ENCODE results near the gene ARHGEF40.

The ARHGEF40 gene

GRCh38 chr14:21050597-21050996 lies 19.5 kb upstream of the ARHGEF40 start:
- DNase-seq (ENCODE audit: low spot score) (no peak), ATAC-seq (ENCODE audit: low read depth) (no peak)
- TF ChIP-seq CTCF (IDR thresholded peaks at IDR 0.05; ENCODE audit: poor library complexity, severe bottlenecking): no peak
- H3K4me1 ChIP-seq (ENCODE audit: insufficient read depth, poor library complexity, severe bottlenecking): no peaks in the 10 kb centered on the region
- H3K4me3 ChIP-seq (ENCODE audit: severe bottlenecking): no peak overlapping the region
- no peaks in the 10 kb centered on the region for H3K27me3 ChIP-seq (ENCODE audit: insufficient read depth, poor library complexity, severe bottlenecking)
- H3K9me3 ChIP-seq (ENCODE audit: severe bottlenecking): no peaks in the 10 kb centered on the region
- H3K27ac ChIP-seq (ENCODE audit: poor library complexity, severe bottlenecking): no peak overlapping the region
- no peaks in the 10 kb centered on the region for H3K36me3 ChIP-seq (ENCODE audit: low read depth)

GRCh38 chr14:21053184-21054122 lies 16.7 kb upstream of the ARHGEF40 start:
- Histone ChIP-seq H3K4me3 (ENCODE audit: severe bottlenecking) (no peak overlapping the region), H3K27me3 (ENCODE audit: insufficient read depth, poor library complexity, severe bottlenecking) (no peaks in the 10 kb centered on the region), H3K36me3 (ENCODE audit: low read depth) (no peaks in the 10 kb centered on the region), H3K27ac (ENCODE audit: poor library complexity, severe bottlenecking) (no peak overlapping the region), H3K4me1 (ENCODE audit: insufficient read depth, poor library complexity, severe bottlenecking) (no peaks in the 10 kb centered on the region), H3K9me3 (ENCODE audit: severe bottlenecking) (no peaks in the 10 kb centered on the region)
- DNase-seq (ENCODE audit: low spot score) (no peak), ATAC-seq (ENCODE audit: low read depth) (no peak)
- TF ChIP-seq CTCF (IDR thresholded peaks at IDR 0.05; ENCODE audit: poor library complexity, severe bottlenecking): no peak

GRCh38 chr14:21054123-21054767 lies 15.9 kb upstream of the ARHGEF40 start:
- Histone ChIP-seq H3K4me3 (ENCODE audit: severe bottlenecking) (no peak overlapping the region), H3K4me1 (ENCODE audit: insufficient read depth, poor library complexity, severe bottlenecking) (no peaks in the 10 kb centered on the region), H3K36me3 (ENCODE audit: low read depth) (no peaks in the 10 kb centered on the region), H3K9me3 (ENCODE audit: severe bottlenecking) (no peaks in the 10 kb centered on the region), H3K27me3 (ENCODE audit: insufficient read depth, poor library complexity, severe bottlenecking) (no peaks in the 10 kb centered on the region), H3K27ac (ENCODE audit: poor library complexity, severe bottlenecking) (no peak overlapping the region)
- DNase-seq (ENCODE audit: low spot score) (no peak), ATAC-seq (ENCODE audit: low read depth) (no peak)
- no peak for TF ChIP-seq CTCF (IDR thresholded peaks at IDR 0.05; ENCODE audit: poor library complexity, severe bottlenecking)

GRCh38 chr14:21054768-21055145 lies 15.3 kb upstream of the ARHGEF40 start:
- Histone ChIP-seq H3K4me3 (ENCODE audit: severe bottlenecking) (no peak overlapping the region), H3K9me3 (ENCODE audit: severe bottlenecking) (no peaks in the 10 kb centered on the region), H3K27me3 (ENCODE audit: insufficient read depth, poor library complexity, severe bottlenecking) (no peaks in the 10 kb centered on the region), H3K36me3 (ENCODE audit: low read depth) (no peaks in the 10 kb centered on the region), H3K27ac (ENCODE audit: poor library complexity, severe bottlenecking) (no peak overlapping the region), H3K4me1 (ENCODE audit: insufficient read depth, poor library complexity, severe bottlenecking) (no peaks in the 10 kb centered on the region)
- ATAC-seq (ENCODE audit: low read depth) (no peak), DNase-seq (ENCODE audit: low spot score) (no peak)
- no peak for TF ChIP-seq CTCF (IDR thresholded peaks at IDR 0.05; ENCODE audit: poor library complexity, severe bottlenecking)
